ENCODE results near the gene SLC6A17. TPM values are rescaled to one million over a fixed set of nuclear protein-coding genes. Genes with fewer than 3 reads are reported as not detected.

Gene SLC6A17
- total RNA-seq, 1 donor from 2014 or later, result 0.02 TPM

- intact Hi-C loops (cut with micrococcal nuclease), result loop anchor here (10.0 kb wide), 1 partner anchor 584 kb away; no protein-coding TSS in a partner anchor
Measured at GRCh38 chr1:110200666-110201065, 50.4 kb downstream of the SLC6A17 start.

- intact Hi-C loops (cut with micrococcal nuclease), result loop anchor here (10.0 kb wide), 1 partner anchor 584 kb away; no protein-coding TSS in a partner anchor
Measured at GRCh38 chr1:110201157-110201825, 51.0 kb downstream of the SLC6A17 start.

- intact Hi-C loops (cut with micrococcal nuclease), result loop anchor here (1.0 to 10.0 kb wide), 4 partner anchors 109 to 582 kb away; partner anchors contain the start of gene RBM15
Measured at GRCh38 chr1:110203021-110203661, 52.8 kb downstream of the SLC6A17 start.

- intact Hi-C loops (cut with micrococcal nuclease), result loop anchor here (5.0 to 10.0 kb wide), 2 partner anchors 57 to 580 kb away; no protein-coding TSS in a partner anchor
Measured at GRCh38 chr1:110205156-110205555, 54.9 kb downstream of the SLC6A17 start.

- intact Hi-C loops (cut with micrococcal nuclease), result loop anchor here (5.0 to 10.0 kb wide), 2 partner anchors 57 to 579 kb away; no protein-coding TSS in a partner anchor
Measured at GRCh38 chr1:110205591-110206155, 55.4 kb downstream of the SLC6A17 start.

GRCh38 chr1:110206261-110206920 is 56.1 kb downstream of the SLC6A17 start:
- intact Hi-C loops (cut with micrococcal nuclease), result loop anchor here (5.0 to 10.0 kb wide), 2 partner anchors 56 to 578 kb away; no protein-coding TSS in a partner anchor

GRCh38 chr1:110207831-110208230 is 57.5 kb downstream of the SLC6A17 start:
- intact Hi-C loops (cut with micrococcal nuclease), result loop anchor here (1.0 to 10.0 kb wide), 4 partner anchors 54 to 577 kb away; no protein-coding TSS in a partner anchor

GRCh38 chr1:110208916-110209645 is 58.8 kb downstream of the SLC6A17 start:
- intact Hi-C loops (cut with micrococcal nuclease), result loop anchor here (5.0 to 10.0 kb wide), 2 partner anchors 53 to 576 kb away; no protein-coding TSS in a partner anchor

- intact Hi-C loops (cut with micrococcal nuclease), result loop anchor here (1.0 to 10.0 kb wide), 5 partner anchors 52 to 575 kb away; partner anchors contain the start of genes LAMTOR5 and STRIP1
Measured at GRCh38 chr1:110209715-110210603, 59.7 kb downstream of the SLC6A17 start, which contains the start of gene KCNC4. Gene KCNC4 (plus strand): TSS chr1:110210314. CDS start chr1:110211500, 1,186 bp downstream.

GRCh38 chr1:110210604-110211495 is 60.6 kb downstream of the SLC6A17 start:
- intact Hi-C loops (cut with micrococcal nuclease), result loop anchor here (1.0 kb wide), 3 partner anchors 127 to 196 kb away; partner anchors contain the start of genes LAMTOR5 and STRIP1

- intact Hi-C loops (cut with micrococcal nuclease), result no loop called here
Measured at GRCh38 chr1:110211496-110212168, 61.3 kb downstream of the SLC6A17 start.

GRCh38 chr1:110212169-110213142 is 62.2 kb downstream of the SLC6A17 start:
- intact Hi-C loops (cut with micrococcal nuclease), result no loop called here

- intact Hi-C loops (cut with micrococcal nuclease), result no loop called here
Measured at GRCh38 chr1:110213143-110213540, 62.8 kb downstream of the SLC6A17 start.

- intact Hi-C loops (cut with micrococcal nuclease), result no loop called here
Measured at GRCh38 chr1:110214454-110215404, 64.4 kb downstream of the SLC6A17 start.

All from T-helper 2 cell treated with Interferon-gamma antibody and Interleukin-4, amounts not matched to agents 100 ng/mL and 5 ng/mL, for 36 hours (primary cell).